ENCODE measurements around the gene CCDC194.

- TF ChIP-seq ZKSCAN1 (IDR thresholded peaks at IDR 0.05; ENCODE audit: low read length), result no peak
- no peak for TF ChIP-seq RERE (CRISPR knock-in tag; IDR thresholded peaks at IDR 0.05; ENCODE audit: low read depth)
- no peak for TF ChIP-seq CBX1 (IDR thresholded peaks at IDR 0.05; ENCODE audit: low read depth)
- no peak for TF ChIP-seq ERF (CRISPR knock-in tag; IDR thresholded peaks at IDR 0.05)
These were observed 30.9 kb upstream of the CCDC194 start for GRCh38 chr19:17424743-17425365.
